ENCODE results near the gene DNASE1L1. TPM values are rescaled to one million over a fixed set of nuclear protein-coding genes. Genes with fewer than 3 reads are reported as not detected.

The DNASE1L1 gene
- total and polyA plus RNA-seq, 2 of the 13 experiments (the other 11 are each of a cell fraction or from before 2014, with no cell fraction given), result 4.7 to 12.3 TPM

DNA sequence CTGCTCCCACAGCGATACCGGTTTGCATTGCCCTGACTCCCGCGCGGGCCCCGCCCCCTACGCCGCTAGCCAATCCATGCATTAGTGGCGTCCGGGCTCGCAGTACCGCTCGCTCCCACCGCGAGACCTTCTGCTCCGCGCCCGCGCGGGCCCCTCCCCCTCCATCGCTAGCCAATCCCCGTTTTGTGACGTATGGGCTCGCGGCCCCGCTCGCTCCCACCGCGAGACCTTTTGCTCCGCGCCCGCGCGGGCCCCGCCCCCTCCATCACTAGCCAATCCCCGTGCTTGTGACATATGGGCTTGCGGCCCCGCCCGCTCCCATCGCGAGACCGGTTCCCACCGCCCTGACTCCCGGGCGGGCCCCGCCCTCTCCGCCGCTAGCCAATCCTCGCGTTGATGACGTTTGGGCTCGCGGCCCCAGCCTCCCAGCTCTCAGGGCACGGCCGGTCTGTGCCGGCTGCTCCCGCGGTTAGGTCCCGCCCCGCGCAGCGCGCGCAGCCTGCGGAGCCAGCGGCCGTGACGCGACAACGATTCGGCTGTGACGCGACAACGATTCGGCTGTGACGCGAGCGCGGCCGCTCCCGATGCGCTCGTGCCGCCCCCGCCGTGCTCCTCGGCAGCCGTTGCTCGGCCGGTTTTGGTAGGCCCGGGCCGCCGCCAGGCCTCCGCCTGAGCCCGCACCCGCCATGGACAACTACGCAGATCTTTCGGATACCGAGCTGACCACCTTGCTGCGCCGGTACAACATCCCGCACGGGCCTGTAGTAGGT is 30.1 kb downstream of the DNASE1L1 start, which contains the start of gene EMD (continued):
- TF ChIP-seq, protein P1, sequence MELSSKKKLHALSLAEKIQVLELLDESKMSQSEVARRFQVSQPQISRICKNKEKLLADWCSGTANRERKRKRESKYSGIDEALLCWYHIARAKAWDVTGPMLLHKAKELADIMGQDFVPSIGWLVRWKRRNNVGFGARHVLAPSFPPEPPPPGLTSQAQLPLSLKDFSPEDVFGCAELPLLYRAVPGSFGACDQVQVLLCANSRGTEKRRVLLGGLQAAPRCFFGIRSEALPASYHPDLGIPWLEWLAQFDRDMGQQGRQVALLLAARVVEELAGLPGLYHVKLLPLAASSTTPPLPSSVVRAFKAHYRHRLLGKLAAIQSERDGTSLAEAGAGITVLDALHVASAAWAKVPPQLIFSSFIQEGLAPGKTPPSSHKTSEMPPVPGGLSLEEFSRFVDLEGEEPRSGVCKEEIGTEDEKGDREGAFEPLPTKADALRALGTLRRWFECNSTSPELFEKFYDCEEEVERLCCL (CRISPR knock-in tag; IDR thresholded peaks at IDR 0.05; ENCODE audit: borderline replicate concordance), result no peak
- TF ChIP-seq, protein P2, sequence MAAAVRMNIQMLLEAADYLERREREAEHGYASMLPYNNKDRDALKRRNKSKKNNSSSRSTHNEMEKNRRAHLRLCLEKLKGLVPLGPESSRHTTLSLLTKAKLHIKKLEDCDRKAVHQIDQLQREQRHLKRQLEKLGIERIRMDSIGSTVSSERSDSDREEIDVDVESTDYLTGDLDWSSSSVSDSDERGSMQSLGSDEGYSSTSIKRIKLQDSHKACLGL (CRISPR knock-in tag; IDR thresholded peaks at IDR 0.05), result no peak
- no peak for TF ChIP-seq IKZF4 (CRISPR knock-in tag; IDR thresholded peaks at IDR 0.05; ENCODE audit: borderline replicate concordance, low read depth, not compliant biosample characterization)
- no peak; the same call in 1 of the 2 replicates for TF ChIP-seq POGK (CRISPR knock-in tag; conservative IDR thresholded peaks at IDR 0.05)
- no peak for TF ChIP-seq LRRFIP1 (CRISPR knock-in tag; conservative IDR thresholded peaks at IDR 0.05)
- TF ChIP-seq HNF4G (IDR thresholded peaks at IDR 0.05; ENCODE audit: borderline replicate concordance, low read depth, low read length), result no peak
- TF ChIP-seq HNF4G (CRISPR knock-in tag; IDR thresholded peaks at IDR 0.05; ENCODE audit: borderline replicate concordance, low read depth), result no peak
- peak; percentile 61; the same call in 1 of the 2 replicates for TF ChIP-seq SRY (CRISPR knock-in tag; IDR thresholded peaks at IDR 0.05)
- 0 out of 2 replicates have a peak, but pooled peaks have one; percentile 25 for TF ChIP-seq HES4 (CRISPR knock-in tag; IDR thresholded peaks at IDR 0.05; ENCODE audit: borderline replicate concordance)
- no peak for TF ChIP-seq REPIN1 (CRISPR knock-in tag; IDR thresholded peaks at IDR 0.05; ENCODE audit: borderline replicate concordance, low read depth)
- no peak for TF ChIP-seq ZBTB43 (CRISPR knock-in tag; conservative IDR thresholded peaks at IDR 0.05)
- TF ChIP-seq TBX3 (IDR thresholded peaks at IDR 0.05; ENCODE audit: borderline replicate concordance), result no peak
- no peak for TF ChIP-seq HIVEP1 (CRISPR knock-in tag; IDR thresholded peaks at IDR 0.05)
- 0 out of 2 replicates have a peak, but pooled peaks have one; percentile 51 for TF ChIP-seq ZIK1 (CRISPR knock-in tag; IDR thresholded peaks at IDR 0.05; ENCODE audit: borderline replicate concordance, low read depth)
- TF ChIP-seq PBX3 (CRISPR knock-in tag; IDR thresholded peaks at IDR 0.05; ENCODE audit: borderline replicate concordance), result no peak
- no peak for TF ChIP-seq ZNF121 (CRISPR knock-in tag; IDR thresholded peaks at IDR 0.05)
- TF ChIP-seq YY1 (IDR thresholded peaks at IDR 0.05; ENCODE audit: insufficient read depth, insufficient replicate concordance, low read depth, low read length), result no peak
- TF ChIP-seq ZNF260 (CRISPR knock-in tag; IDR thresholded peaks at IDR 0.05; ENCODE audit: borderline replicate concordance, low read depth), result no peak

Measured in HepG2 (cell line).